ENCODE data around the gene ADGRG2. TPM values are rescaled to one million over a fixed set of nuclear protein-coding genes. Genes with fewer than 3 reads are reported as not detected.

ADGRG2 gene
- total and polyA plus RNA-seq, 2 of the 13 experiments (the other 11 are each of a cell fraction or from before 2014, with no cell fraction given), result not detected

DNA sequence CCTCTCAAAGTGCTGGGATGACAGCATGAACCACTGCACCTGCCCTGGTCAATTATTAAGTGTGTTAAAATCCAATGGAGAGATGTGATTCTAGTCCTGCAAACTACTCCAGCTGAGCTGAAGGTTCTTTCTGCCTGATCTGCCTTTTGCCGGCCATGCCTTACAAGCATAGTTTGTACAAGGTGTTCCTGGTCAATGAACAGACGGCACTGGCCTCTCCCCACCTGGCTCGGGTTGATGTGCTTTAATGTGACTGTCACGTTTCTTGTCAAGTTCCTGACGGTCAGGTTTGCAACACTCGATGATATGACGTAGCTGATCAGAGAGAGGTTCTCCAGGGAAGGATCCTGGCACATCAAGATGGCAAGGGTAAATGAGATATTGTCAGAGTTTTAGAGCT, 115.3 kb downstream of the ADGRG2 start:
- Histone ChIP-seq H3K27me3 (ENCODE audit: control insufficient read depth in 1 of 2, insufficient read depth in 2 of 2, low read length in 2 of 2) (no peaks in the 10 kb centered on the region), H3K79me2 (ENCODE audit: insufficient read depth, low read length) (no peaks in the 10 kb centered on the region), H3K4me3 (replicated peaks in 1 of 3; ENCODE audit: insufficient read depth in 1 of 3, low read depth in 2 of 3, low read length in 3 of 3) (no peak overlapping the region), H2AFZ (ENCODE audit: low read length) (no peak overlapping the region), H3K4me1 (ENCODE audit: insufficient read depth, low read length) (no peaks in the 10 kb centered on the region), H3K27ac (ENCODE audit: extremely low read length, insufficient read depth, low read length) (no peak overlapping the region), H3K36me3 (replicated peaks in 1 of 2; ENCODE audit: control insufficient read depth in 1 of 2, insufficient read depth in 2 of 2, low read length in 2 of 2) (no peaks in the 10 kb centered on the region), H4K20me1 (ENCODE audit: insufficient read depth, low read length) (no peaks in the 10 kb centered on the region), H3K9ac (ENCODE audit: insufficient read depth, low read depth, low read length) (no peak overlapping the region), H3K4me2 (ENCODE audit: low read depth, low read length) (no peak overlapping the region), H3K9me3 (ENCODE audit: low read length) (no peaks in the 10 kb centered on the region)
- POLR2A ChIA-PET, result no interaction called here
- WGBS (ENCODE audit: low lambda C conversion rate), result 100% methylated on average over 2 of the region's 7 CpGs
- in situ Hi-C loops (cut with HindIII; ENCODE audit: extremely low pct_ligation_motif_present, low pct_unique_long_range_greater_than_20kb), result loop anchor here (10.0 kb wide), 1 partner anchor 72 kb away; no protein-coding TSS in a partner anchor
- DNase-seq (ENCODE audit: low spot score) (no peak), FAIRE-seq (no peak), ATAC-seq (no peak)
- BruUV-seq (replicated peaks), result no TSS peak
- CTCF ChIA-PET (ENCODE audit: low intra/inter-chr PET ratio, low total read pairs), result no interaction called here
- intact Hi-C loops (cut with micrococcal nuclease; ENCODE audit: unreplicated experiment), result loop anchor here (2.0 kb wide), 1 partner anchor 74 kb away; no protein-coding TSS in a partner anchor
- TF ChIP-seq ZNF564 (CRISPR knock-in tag; IDR thresholded peaks at IDR 0.05) (no peak), ZNF501 (CRISPR knock-in tag; IDR thresholded peaks at IDR 0.05) (no peak), ZNF577 (CRISPR knock-in tag; IDR thresholded peaks at IDR 0.05; ENCODE audit: borderline replicate concordance, low read depth) (no peak), NONO (IDR thresholded peaks at IDR 0.05) (no peak), NONO (CRISPR knock-in tag; conservative IDR thresholded peaks at IDR 0.05) (no peak)

DNA sequence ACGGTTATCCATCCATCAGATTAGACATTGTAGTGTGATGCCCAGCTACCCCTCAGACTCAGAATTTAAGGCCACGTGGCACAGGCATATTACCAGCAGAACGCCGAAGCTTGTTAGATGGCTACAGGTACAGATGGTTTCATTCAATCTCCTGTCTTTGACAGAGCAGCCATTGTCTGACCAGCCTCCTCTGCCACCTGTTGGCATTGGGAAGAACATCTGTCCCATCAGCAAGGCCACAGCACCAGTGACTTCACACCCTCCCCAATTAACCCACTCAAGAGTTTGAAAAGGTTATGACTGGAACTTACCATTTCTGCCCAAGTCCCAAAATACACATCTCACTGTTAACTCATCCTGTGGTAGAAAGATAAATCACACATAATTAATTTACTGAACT, 116.4 kb downstream of the ADGRG2 start:
- CTCF ChIA-PET (ENCODE audit: low intra/inter-chr PET ratio, low total read pairs), result no interaction called here
- no peaks in the 10 kb centered on the region for H4K20me1 ChIP-seq (ENCODE audit: insufficient read depth, low read length)
- no peak for TF ChIP-seq XRCC5 (optimal IDR thresholded peaks at IDR 0.05; ENCODE audit: low read length)
- peak; percentile 59 for TF ChIP-seq STAG1 (CRISPR knock-in tag; IDR thresholded peaks at IDR 0.05)
- TF ChIP-seq SMC3 (IDR thresholded peaks at IDR 0.05; ENCODE audit: low read length), result peak; percentile 17; the same call in 1 of the 2 replicates
- TF ChIP-seq, protein P1, sequence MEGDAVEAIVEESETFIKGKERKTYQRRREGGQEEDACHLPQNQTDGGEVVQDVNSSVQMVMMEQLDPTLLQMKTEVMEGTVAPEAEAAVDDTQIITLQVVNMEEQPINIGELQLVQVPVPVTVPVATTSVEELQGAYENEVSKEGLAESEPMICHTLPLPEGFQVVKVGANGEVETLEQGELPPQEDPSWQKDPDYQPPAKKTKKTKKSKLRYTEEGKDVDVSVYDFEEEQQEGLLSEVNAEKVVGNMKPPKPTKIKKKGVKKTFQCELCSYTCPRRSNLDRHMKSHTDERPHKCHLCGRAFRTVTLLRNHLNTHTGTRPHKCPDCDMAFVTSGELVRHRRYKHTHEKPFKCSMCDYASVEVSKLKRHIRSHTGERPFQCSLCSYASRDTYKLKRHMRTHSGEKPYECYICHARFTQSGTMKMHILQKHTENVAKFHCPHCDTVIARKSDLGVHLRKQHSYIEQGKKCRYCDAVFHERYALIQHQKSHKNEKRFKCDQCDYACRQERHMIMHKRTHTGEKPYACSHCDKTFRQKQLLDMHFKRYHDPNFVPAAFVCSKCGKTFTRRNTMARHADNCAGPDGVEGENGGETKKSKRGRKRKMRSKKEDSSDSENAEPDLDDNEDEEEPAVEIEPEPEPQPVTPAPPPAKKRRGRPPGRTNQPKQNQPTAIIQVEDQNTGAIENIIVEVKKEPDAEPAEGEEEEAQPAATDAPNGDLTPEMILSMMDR (CRISPR knock-in tag; IDR thresholded peaks at IDR 0.05), result peak; percentile 42
- POLR2A ChIA-PET, result no interaction called here
- in situ Hi-C loops (cut with HindIII; ENCODE audit: extremely low pct_ligation_motif_present, low pct_unique_long_range_greater_than_20kb) (loop anchor here (10.0 kb wide), 1 partner anchor 71 kb away; no protein-coding TSS in a partner anchor), intact Hi-C loops (cut with micrococcal nuclease; ENCODE audit: unreplicated experiment) (loop anchor here (2.0 kb wide), 1 partner anchor 73 kb away; no protein-coding TSS in a partner anchor)
- H3K27ac ChIP-seq (ENCODE audit: extremely low read length, insufficient read depth, low read length), result no peak overlapping the region
- no peaks in the 10 kb centered on the region for H3K4me1 ChIP-seq (ENCODE audit: insufficient read depth, low read length)
- no peak overlapping the region for H3K9ac ChIP-seq (ENCODE audit: insufficient read depth, low read depth, low read length)
- DNase-seq (ENCODE audit: low spot score) (peak; percentile 4), FAIRE-seq (no peak), ATAC-seq (peak; percentile 47; the same call in 1 of the 3 replicates)
- 100% methylated on average over 1 of the region's 4 CpGs for WGBS (ENCODE audit: low lambda C conversion rate)
- H3K9me3 ChIP-seq (ENCODE audit: low read length), result no peaks in the 10 kb centered on the region
- no peak overlapping the region for H2AFZ ChIP-seq (ENCODE audit: low read length)
- no peaks in the 10 kb centered on the region for H3K79me2 ChIP-seq (ENCODE audit: insufficient read depth, low read length)
- H3K27me3 ChIP-seq (ENCODE audit: control insufficient read depth in 1 of 2, insufficient read depth in 2 of 2, low read length in 2 of 2), result no peaks in the 10 kb centered on the region
- no TSS peak for BruUV-seq (replicated peaks)
- H3K36me3 ChIP-seq (replicated peaks in 1 of 2; ENCODE audit: control insufficient read depth in 1 of 2, insufficient read depth in 2 of 2, low read length in 2 of 2), result no peaks in the 10 kb centered on the region
- H3K4me3 ChIP-seq (replicated peaks in 1 of 3; ENCODE audit: insufficient read depth in 1 of 3, low read depth in 2 of 3, low read length in 3 of 3), result no peak overlapping the region
- H3K4me2 ChIP-seq (ENCODE audit: low read depth, low read length), result no peak overlapping the region

Data from HepG2 (cell line).